ENCODE data around the gene SMC6.

SMC6 gene

DNA sequence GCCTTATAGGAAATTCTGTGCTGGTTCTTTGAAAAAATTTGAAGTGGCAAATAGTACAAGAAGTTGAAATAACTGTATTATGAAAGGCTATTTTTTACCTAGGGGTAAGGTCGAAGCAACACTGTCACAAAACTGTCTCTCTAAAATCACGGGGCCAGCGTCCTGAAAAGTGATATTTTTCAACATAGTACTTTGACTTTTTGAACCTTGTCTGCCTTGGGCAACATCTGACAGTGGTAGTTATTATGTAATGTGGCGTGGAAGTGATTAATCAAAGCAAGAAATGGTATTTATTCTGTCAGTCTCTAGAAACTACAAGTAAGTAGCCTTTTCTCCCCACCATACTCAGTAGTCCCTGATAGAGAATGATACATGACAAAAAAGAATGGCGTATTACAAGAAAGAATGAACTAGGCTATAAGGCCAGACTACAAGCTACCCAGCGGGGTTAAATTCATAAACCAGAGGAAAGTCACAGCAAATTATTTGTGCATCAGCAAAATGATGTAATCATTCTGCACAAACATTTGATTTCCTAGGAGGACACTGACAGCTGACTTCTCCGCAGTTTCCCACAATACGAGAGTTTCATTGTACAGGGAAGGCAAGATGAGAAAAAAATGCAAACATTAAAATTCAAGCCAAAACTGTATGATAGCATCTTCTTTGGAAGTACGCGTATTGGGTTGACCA is 10.2 kb upstream of the SMC6 start:
- DNase-seq: no peak

GRCh38 chr2:17762451-17762850 is 8.8 kb upstream of the SMC6 start:
- no peak for DNase-seq

GRCh38 chr2:17759805-17760204 is 6.2 kb upstream of the SMC6 start:
- no peak for DNase-seq

- DNase-seq: no peak
Measured at GRCh38 chr2:17758118-17758517, 4.5 kb upstream of the SMC6 start.

GRCh38 chr2:17757321-17757720 is 3.7 kb upstream of the SMC6 start:
- DNase-seq: no peak

- DNase-seq: no peak
Measured at GRCh38 chr2:17756668-17757067, 3.1 kb upstream of the SMC6 start.

DNA sequence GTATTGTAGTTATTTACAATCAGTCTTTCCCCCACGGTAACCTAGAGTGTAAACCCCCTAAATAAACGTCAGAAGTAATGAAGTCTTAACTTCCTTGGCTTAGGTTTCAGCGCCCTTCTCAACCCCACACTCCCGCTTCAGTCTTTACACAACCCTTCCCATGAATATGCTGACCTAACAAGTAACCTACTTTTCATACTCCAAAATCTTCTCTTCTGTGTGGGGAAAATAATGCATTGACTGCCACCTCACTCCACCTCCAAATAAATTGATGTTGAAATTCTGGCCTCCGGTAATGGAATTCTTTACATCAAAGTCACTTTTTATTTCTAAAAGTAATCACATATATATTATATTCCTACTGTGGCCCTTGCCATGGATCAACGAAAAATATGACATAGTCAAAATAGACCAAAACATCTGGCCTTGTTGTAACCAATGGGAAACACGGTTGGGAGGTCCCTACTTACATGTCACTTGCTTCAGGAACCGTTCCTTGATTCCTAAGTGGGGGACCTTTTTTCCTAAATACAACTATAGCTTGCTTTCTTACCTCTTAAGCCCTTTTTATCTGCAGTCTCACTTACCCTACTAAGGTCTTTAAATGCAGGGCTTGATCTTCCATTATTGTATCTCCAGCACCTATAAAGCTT is 1.3 kb upstream of the SMC6 start:
- no peak for DNase-seq

DNA sequence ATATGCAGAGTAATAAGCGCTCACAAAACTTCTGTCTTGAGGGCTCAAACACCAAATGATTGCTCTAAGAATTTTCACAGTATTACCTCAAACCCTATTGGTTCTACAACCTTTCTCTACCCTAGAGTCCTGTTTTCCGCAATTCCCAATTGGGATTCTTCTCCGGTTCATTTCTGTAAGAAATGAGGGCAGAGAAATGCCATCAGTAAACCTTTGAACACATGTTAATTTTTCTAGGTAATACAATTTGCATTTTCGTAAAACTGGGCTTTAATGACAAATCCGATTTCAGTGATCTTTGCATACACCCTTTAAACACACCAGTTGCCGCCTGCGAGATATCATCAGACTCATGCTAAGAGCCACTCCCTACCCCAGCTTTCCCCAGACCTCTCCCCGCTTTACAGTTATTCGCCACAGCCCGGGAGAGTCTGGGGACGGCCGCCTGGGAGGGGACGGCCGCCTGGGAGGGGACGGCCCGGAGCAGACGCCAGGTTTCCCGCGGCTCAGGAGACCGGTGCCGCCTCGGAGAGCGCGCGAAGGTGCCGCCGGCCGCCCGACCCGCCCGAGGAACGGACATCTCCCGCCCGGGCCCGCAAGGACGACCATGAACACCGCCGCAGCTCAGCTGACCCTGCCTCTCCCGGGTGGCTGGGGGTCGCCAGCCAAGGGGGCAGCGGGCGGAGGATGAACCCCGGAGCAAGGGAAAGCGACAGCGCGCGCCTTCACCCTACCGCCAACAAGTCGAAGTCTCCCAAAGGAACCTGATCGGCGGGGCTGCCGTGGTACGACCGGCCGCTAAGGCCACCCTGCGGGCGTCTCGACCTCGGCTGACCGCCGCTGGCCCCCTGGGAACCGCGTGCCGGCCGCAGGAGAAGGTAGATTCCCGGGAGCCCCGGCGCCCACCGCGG is 463 bp downstream of the SMC6 start:
- peak; percentile 50 for DNase-seq

GRCh38 chr2:17752246-17752645 is 1.4 kb downstream of the SMC6 start:
- DNase-seq: no peak

DNA sequence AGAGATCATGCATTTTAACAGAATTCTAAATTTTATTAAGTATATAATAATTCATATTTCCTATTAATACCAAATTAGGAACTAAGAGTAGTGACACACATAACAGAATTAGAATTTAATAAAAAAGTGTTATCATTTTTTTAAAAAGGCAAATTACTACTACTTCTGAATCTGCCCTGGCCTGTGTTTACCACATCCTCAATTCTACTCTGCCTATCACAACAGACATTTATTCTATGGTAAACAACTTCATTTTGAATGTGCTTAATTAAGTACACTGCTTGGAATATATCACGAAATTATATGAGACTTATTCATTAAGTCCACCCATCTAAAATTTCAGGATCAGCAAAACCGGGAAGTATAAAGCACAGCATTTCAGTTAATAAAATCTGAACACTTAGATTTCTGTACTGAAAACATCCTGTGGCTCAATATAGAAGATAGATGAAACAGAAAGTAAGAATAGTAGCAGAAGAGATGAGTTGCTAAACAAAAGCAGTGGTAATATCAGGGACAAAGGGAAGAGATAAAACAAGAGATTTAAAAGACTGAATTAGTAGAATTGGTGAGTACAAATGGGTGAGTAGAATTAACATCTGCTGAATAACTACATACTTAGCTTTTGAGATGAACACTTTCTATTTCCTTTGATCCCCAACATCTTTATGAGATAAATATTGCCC is 3.7 kb downstream of the SMC6 start:
- no peak for DNase-seq

DNA sequence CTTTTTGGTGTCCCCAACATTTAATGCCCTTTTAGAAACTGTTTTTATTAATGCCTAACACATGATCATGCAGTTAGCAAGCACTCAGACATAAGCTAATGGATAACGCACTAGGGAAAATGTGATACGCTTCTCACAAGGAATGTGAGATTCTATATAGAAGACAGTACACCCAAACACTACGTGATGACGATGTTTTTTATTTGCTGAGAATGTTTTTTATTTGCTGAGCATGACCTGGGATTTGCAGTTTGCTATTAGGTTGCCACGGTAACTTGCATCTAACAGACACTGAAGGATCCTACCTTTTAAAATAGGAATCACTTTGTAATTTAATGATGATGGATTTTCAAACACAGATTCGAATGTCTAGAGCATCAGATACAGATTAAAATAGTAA is 4.9 kb downstream of the SMC6 start:
- DNase-seq: peak; percentile 21

- DNase-seq: no peak
Measured at GRCh38 chr2:17747684-17748452, 5.7 kb downstream of the SMC6 start.

DNA sequence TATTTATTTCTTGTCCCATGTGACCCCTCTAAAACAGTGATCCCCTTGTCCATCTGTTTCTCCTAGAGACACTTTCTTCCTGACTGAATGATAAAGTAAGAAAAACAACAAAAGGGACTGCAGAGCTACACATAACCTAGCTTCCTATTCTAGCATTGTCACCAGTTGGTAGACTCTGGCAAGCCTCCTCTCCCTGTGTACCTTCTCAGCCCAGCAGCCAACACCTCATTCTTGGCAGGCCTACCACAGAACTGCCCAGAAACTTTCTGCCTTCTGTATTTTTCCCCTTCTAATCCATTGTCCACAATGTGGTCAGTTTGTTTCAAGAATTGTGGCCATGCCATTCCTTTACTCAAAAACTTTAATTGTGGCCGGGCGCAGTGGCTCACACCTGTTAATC is 13.4 kb downstream of the SMC6 start:
- DNase-seq: no peak

DNA sequence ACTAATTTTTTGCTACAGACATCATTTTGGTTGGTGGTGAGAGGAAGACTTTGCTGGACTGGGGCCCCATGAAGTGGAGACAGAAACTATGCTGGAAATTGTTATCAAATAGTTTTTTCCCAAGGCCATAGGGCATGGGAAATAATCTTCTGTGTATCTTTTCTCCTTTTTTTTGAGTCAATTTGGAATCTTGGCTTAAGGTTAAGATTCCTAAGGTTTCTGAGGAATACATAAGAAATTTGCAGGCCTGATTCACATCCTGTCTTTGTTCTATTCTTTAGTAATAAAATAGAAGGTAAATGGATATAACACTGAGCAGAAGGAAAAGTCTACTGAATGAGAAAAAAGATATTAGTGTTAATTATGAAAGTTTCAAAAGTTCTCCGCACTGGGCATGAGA is 16.6 kb downstream of the SMC6 start:
- DNase-seq: no peak

- DNase-seq: no peak
Measured at GRCh38 chr2:17735864-17736263, 17.7 kb downstream of the SMC6 start.

- no peak for DNase-seq
Measured at GRCh38 chr2:17733599-17733998, 20.0 kb downstream of the SMC6 start.

DNA sequence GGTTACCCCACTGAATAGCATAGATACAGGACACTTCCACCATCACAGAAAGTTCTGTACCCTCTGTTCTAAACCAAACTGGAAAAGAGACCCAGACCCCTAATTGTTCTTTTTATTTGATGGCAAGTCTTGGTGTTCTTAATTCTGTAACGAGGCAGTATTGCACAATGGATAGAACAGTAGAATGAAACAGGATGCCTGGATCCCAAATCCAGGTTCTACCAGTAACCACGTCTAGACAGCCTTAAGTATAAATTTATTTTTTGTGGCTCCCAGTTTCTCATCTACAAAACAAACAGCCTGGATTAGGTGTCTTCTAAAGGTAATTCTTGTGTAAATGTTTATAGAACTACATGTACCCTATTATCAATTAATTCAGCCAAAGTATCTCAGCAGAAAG is 23.7 kb downstream of the SMC6 start:
- no peak for DNase-seq

GRCh38 chr2:17728210-17728609 is 25.4 kb downstream of the SMC6 start:
- no peak for DNase-seq

DNA sequence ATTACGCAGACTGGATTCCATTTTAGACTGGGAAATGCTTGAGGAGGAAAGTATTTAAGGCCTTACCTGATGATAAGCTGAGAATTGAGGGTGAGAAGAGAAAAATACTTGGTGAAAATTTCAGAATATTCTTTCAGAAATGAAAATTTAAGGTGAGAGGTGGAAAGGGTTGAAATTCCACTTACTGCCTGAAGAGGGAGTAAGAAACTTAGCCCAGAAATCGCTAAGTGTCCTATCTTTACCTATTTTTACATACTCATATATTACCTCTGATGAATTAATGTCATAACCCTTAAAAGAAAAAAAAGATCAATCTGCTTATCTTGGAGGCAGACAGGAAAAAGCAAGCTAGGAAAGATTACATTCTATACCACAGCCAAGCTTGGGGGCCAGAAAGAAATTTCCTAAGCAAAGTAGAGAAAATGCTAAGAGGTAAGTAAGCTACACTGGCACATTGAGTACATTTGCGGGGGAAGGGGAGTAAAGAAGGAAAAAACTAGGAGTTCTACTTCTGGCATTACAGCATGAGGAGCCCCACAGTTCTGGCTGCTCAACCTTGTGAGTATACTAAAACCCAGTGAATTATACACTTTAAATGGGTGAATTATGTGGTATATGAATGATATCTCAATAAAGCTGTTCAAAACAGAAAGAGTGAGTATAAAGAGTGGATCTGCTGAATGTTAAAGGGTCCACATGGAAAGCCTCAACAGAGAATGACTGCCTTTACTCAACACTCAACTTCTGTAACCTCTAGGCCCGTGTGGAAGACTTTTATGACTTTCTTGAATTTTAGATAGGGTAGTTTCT is 33.8 kb downstream of the SMC6 start:
- DNase-seq: no peak

DNA sequence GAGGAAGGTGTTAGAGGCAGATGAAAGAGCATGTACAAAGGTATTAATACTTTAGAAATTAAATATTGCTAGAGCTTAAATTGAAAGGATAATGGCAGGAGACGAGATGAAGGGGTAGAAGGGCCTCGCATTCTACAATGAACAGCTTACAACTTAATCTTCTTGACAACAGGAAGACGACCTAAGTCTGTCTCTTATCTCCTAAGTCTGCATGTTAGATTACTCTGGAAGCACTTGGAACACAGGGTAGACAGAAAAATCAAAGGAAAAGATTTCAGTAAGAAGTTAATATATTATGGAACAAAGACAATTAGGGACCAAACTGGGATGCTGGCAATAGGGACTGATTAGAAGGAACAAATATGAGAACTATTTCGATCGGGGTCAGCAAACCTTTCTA is 34.9 kb downstream of the SMC6 start:
- DNase-seq: no peak

DNA sequence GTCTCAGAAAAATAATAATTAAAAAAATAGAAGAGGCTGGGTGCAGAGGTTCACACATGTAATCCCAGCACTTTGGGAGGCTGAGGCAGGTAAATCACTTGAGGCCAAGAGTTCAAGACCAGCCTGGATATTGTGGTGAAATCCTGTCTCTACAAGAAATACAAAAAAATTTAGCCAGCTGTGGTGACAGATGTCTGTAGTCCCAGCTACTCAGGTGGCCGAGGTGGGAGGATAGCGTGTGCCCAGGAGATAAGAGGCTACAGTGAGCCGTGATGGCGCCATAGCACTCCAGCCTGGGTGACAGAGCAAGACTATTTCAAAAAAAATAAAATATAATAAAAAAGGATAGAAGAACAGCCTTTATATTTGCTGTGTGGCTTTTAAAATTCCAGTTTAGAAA is 35.9 kb downstream of the SMC6 start:
- DNase-seq: no peak

- no peak for DNase-seq
Measured at GRCh38 chr2:17713291-17713690, 40.3 kb downstream of the SMC6 start.
